ENCODE measurements around the gene IARS2.
A peak's percentile ranks its signal among the peaks of the same experiment; 100 is the strongest.

The IARS2 gene

DNA sequence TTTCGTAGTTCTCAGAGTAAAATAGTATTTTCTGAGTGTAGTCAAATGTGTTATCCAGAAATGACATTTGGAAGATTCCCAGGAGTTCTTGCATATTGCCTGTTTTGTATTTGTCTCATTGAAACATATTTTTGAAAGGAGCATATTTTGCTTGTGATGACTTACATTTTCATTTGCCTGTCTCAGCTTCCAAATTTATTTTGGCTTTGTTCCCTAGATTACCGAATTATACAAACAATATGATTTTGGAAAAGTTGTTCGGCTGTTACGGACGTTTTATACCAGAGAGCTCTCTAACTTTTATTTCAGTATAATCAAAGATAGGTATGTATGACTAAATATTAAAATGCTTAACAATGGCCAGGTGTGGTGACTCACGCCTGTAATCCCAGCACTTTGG lies 46.0 kb downstream of the IARS2 start:
- H4K20me1 ChIP-seq (ENCODE audit: insufficient read depth, low read length), result no peaks in the 10 kb centered on the region
- H3K4me1 ChIP-seq (ENCODE audit: low read length), result no peaks in the 10 kb centered on the region
- H3K27ac ChIP-seq (ENCODE audit: low read length), result no peak overlapping the region
- H3K79me2 ChIP-seq (ENCODE audit: low read length), result no peaks in the 10 kb centered on the region
- H2AFZ ChIP-seq (ENCODE audit: low read depth, low read length), result no peak overlapping the region
- no peaks in the 10 kb centered on the region for H3K9me3 ChIP-seq (ENCODE audit: insufficient read depth, low read length)
- no peak overlapping the region for H3K9ac ChIP-seq (ENCODE audit: low read length)
- no peak for TF ChIP-seq EZH2phosphoT487 (IDR thresholded peaks at IDR 0.05; ENCODE audit: low read depth)
- TF ChIP-seq, protein P1, sequence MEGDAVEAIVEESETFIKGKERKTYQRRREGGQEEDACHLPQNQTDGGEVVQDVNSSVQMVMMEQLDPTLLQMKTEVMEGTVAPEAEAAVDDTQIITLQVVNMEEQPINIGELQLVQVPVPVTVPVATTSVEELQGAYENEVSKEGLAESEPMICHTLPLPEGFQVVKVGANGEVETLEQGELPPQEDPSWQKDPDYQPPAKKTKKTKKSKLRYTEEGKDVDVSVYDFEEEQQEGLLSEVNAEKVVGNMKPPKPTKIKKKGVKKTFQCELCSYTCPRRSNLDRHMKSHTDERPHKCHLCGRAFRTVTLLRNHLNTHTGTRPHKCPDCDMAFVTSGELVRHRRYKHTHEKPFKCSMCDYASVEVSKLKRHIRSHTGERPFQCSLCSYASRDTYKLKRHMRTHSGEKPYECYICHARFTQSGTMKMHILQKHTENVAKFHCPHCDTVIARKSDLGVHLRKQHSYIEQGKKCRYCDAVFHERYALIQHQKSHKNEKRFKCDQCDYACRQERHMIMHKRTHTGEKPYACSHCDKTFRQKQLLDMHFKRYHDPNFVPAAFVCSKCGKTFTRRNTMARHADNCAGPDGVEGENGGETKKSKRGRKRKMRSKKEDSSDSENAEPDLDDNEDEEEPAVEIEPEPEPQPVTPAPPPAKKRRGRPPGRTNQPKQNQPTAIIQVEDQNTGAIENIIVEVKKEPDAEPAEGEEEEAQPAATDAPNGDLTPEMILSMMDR (IDR thresholded peaks at IDR 0.05; ENCODE audit: low read depth, low read length), result no peak
- no peak overlapping the region for H3K4me3 ChIP-seq (ENCODE audit: low read length)
- H3K27me3 ChIP-seq (ENCODE audit: low read depth, low read length), result no peaks in the 10 kb centered on the region
- H3K4me2 ChIP-seq (ENCODE audit: low read length), result no peak overlapping the region
- peaks cover 51% of the 10 kb centered on the region for H3K36me3 ChIP-seq (replicated peaks; ENCODE audit: low read depth, low read length)

DNA sequence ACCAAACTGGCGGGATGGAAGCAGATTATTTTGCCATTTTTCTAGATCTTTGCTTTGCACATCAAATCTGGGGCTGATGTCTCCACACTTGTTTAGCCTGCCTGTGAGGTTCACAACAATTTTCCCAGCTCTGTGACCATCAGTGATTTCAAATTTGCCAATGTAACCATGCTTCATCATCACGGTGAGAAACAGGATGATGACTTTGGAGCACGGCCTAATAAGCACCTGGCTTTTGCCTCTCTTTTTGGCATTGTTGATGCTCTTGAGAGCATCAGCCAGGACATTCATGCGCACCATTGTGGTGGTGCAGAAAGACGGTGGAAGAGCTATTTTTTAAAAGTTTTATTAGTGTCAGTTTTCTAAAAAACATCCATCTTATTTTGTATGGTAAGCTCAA lies 50.1 kb downstream of the IARS2 start:
- Histone ChIP-seq H3K4me3 (ENCODE audit: low read length) (no peak overlapping the region), H3K4me1 (ENCODE audit: low read length) (no peaks in the 10 kb centered on the region), H3K4me2 (ENCODE audit: low read length) (no peak overlapping the region), H3K79me2 (ENCODE audit: low read length) (no peaks in the 10 kb centered on the region), H3K27me3 (ENCODE audit: low read depth, low read length) (no peaks in the 10 kb centered on the region), H2AFZ (ENCODE audit: low read depth, low read length) (no peak overlapping the region), H3K27ac (ENCODE audit: low read length) (no peak overlapping the region), H4K20me1 (ENCODE audit: insufficient read depth, low read length) (no peaks in the 10 kb centered on the region), H3K36me3 (replicated peaks; ENCODE audit: low read depth, low read length) (peaks cover 59% of the 10 kb centered on the region), H3K9ac (ENCODE audit: low read length) (no peak overlapping the region), H3K9me3 (ENCODE audit: insufficient read depth, low read length) (no peaks in the 10 kb centered on the region)
- no peak for TF ChIP-seq EZH2phosphoT487 (IDR thresholded peaks at IDR 0.05; ENCODE audit: low read depth)
- TF ChIP-seq, protein P1 (IDR thresholded peaks at IDR 0.05; ENCODE audit: low read depth, low read length), result no peak

DNA sequence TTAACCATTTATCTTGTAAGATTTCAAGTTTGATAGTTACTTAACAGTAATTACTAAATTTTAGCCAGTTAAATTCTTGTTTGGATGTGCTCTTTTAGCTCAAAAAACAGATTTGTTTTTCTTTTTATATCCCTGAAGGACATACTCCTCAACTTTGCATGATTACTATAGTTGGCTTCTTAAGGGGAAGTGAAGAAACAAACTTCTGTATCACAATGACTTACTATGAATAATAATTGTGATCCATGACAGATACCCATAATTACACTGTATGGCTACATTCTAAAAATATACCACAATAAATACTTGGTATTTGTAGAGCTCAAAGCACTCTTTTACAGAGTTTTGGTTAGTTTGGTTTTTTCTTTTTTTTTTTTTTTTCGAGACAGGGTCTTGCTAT lies 55.8 kb downstream of the IARS2 start:
- H3K4me2 ChIP-seq (ENCODE audit: low read length), result peak overlapping the region; percentile 37
- H3K36me3 ChIP-seq (replicated peaks; ENCODE audit: low read depth, low read length), result peaks cover 65% of the 10 kb centered on the region
- no peaks in the 10 kb centered on the region for H3K9me3 ChIP-seq (ENCODE audit: insufficient read depth, low read length)
- H3K4me1 ChIP-seq (ENCODE audit: low read length), result peaks cover 18% of the 10 kb centered on the region
- peak overlapping the region; percentile 35 for H3K27ac ChIP-seq (ENCODE audit: low read length)
- peaks cover 3% of the 10 kb centered on the region; the same call in 1 of the 2 replicates for H3K79me2 ChIP-seq (ENCODE audit: low read length)
- H2AFZ ChIP-seq (ENCODE audit: low read depth, low read length), result no peak overlapping the region
- no peak overlapping the region for H3K9ac ChIP-seq (ENCODE audit: low read length)
- TF ChIP-seq EZH2phosphoT487 (IDR thresholded peaks at IDR 0.05; ENCODE audit: low read depth), result no peak
- TF ChIP-seq, protein P1 (IDR thresholded peaks at IDR 0.05; ENCODE audit: low read depth, low read length), result no peak
- H3K27me3 ChIP-seq (ENCODE audit: low read depth, low read length), result no peaks in the 10 kb centered on the region
- H4K20me1 ChIP-seq (ENCODE audit: insufficient read depth, low read length), result peaks cover 17% of the 10 kb centered on the region
- H3K4me3 ChIP-seq (ENCODE audit: low read length), result no peak overlapping the region

DNA sequence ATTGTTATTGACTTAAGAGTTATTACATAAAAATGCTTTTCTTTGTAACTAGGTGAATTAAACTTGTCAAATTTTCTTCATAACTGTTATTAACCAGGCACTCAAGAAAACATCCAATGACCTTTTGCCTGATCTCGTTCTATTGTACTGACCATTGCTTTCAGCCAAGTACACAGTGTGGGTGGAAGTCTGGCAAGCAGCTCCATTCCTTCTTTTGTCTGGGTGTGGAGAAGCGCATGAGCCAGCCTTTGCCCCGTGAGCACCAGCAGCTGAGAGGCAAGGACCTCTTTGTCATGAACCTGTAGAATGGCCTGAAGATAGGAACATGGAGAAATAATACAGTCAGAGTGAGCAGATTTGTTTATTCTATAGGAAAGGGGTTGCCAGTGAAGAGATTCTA lies 57.5 kb downstream of the IARS2 start:
- TF ChIP-seq, protein P1 (IDR thresholded peaks at IDR 0.05; ENCODE audit: low read depth, low read length), result no peak
- no peak for TF ChIP-seq EZH2phosphoT487 (IDR thresholded peaks at IDR 0.05; ENCODE audit: low read depth)
- no peak overlapping the region for H2AFZ ChIP-seq (ENCODE audit: low read depth, low read length)
- no peaks in the 10 kb centered on the region for H3K27me3 ChIP-seq (ENCODE audit: low read depth, low read length)
- no peaks in the 10 kb centered on the region for H3K9me3 ChIP-seq (ENCODE audit: insufficient read depth, low read length)
- peaks cover 18% of the 10 kb centered on the region for H3K4me1 ChIP-seq (ENCODE audit: low read length)
- H3K27ac ChIP-seq (ENCODE audit: low read length), result no peak overlapping the region
- H4K20me1 ChIP-seq (ENCODE audit: insufficient read depth, low read length), result peaks cover 17% of the 10 kb centered on the region
- peaks cover 3% of the 10 kb centered on the region; the same call in 1 of the 2 replicates for H3K79me2 ChIP-seq (ENCODE audit: low read length)
- H3K36me3 ChIP-seq (replicated peaks; ENCODE audit: low read depth, low read length), result peaks cover 69% of the 10 kb centered on the region
- no peak overlapping the region for H3K4me2 ChIP-seq (ENCODE audit: low read length)
- no peak overlapping the region for H3K4me3 ChIP-seq (ENCODE audit: low read length)
- H3K9ac ChIP-seq (ENCODE audit: low read length), result no peak overlapping the region
